Naive thymus-derived CD4-positive, alpha-beta T cell (primary cell): Measurements from ENCODE around the gene SUN3. TPM values are rescaled to one million over a fixed set of nuclear protein-coding genes. Genes with fewer than 3 reads are reported as not detected.
"Not testable (repeated sequence)": the region's sequence is repeated elsewhere in the genome, so short reads cannot be mapped to it uniquely, and the experiment has no call there.

Experiments used
- ATAC-seq: fragments of 150-1000 bp; cut with Tn5 transposase; 2 replicates; pipeline ENCODE4 v1.10.0; 2021; ENCODE audit warnings: mild to moderate bottlenecking, moderate library complexity
- CTCF ChIA-PET: fragments of 350-600 bp; sonication (Branson Sonifier 250); formaldehyde crosslinking; loops from one replicate; lab custom pipeline; 2021; ENCODE audit warnings: antibody characterized with exemption; lab: Charles Lee
- POLR2A ChIA-PET: fragments of 350-600 bp; sonication (Branson Sonifier 250); formaldehyde crosslinking; loops from one replicate; lab custom pipeline; 2021; ENCODE audit warnings: antibody characterized with exemption, inconsistent platforms; lab: Charles Lee
- DNase-seq, 9 donors: peaks; one replicate each; pipeline versions ENCODE4 v3.0.0 to v3.0.0-alpha.2; 2020 to 2022; ENCODE audit warnings: mixed read lengths in 1 of 9
- H3K27ac ChIP-seq: one replicate; pipeline ENCODE4 v1.7.0; 2013; ENCODE audit warnings: mild to moderate bottlenecking, low read depth, low read length, moderate library complexity
- H3K27me3 ChIP-seq, 2 donors: one replicate each; pipeline ENCODE4 v1.7.0; 2013; ENCODE audit warnings: low read length in 2 of 2, mild to moderate bottlenecking in 2 of 2, moderate library complexity in 2 of 2; ENCODE audit not compliant: control insufficient read depth in 2 of 2, insufficient read depth in 2 of 2
- H3K36me3 ChIP-seq, 3 experiments: 1 replicate in 2 of 3; 2 replicates in 1 of 3; pipeline ENCODE4 v1.7.0; 2013; ENCODE audit warnings: low read length in 3 of 3, mild to moderate bottlenecking in 3 of 3, moderate library complexity in 1 of 3; ENCODE audit not compliant: insufficient read depth in 3 of 3, control insufficient read depth in 2 of 3
- H3K4me1 ChIP-seq, 2 donors: one replicate each; pipeline ENCODE4 v1.7.0; 2013; ENCODE audit warnings: low read length in 2 of 2, mild to moderate bottlenecking in 2 of 2, moderate library complexity in 1 of 2; ENCODE audit not compliant: control insufficient read depth in 2 of 2, insufficient read depth in 2 of 2
- H3K4me3 ChIP-seq: 2 replicates; pipeline ENCODE4 v1.7.0; 2013; ENCODE audit warnings: mild to moderate bottlenecking, low read length
- H3K9me3 ChIP-seq, 3 experiments: 1 replicate in 2 of 3; 2 replicates in 1 of 3; pipeline ENCODE4 v1.7.0; 2013; ENCODE audit warnings: low read length in 3 of 3; ENCODE audit not compliant: control insufficient read depth in 2 of 3
- H3K27ac Mint-ChIP-seq, 9 donors: one replicate each; pipeline ENCODE4 v1.8.0; 2020 to 2022; ENCODE audit warnings: mixed read lengths in 9 of 9, mild to moderate bottlenecking in 8 of 9, moderate library complexity in 5 of 9, inconsistent platforms in 2 of 9
- H3K27me3 Mint-ChIP-seq, 5 donors: one replicate each; pipeline ENCODE4 v1.8.0; 2021 to 2022; ENCODE audit warnings: mixed read lengths in 5 of 5, mild to moderate bottlenecking in 1 of 5
- H3K36me3 Mint-ChIP-seq, 5 donors: one replicate each; pipeline ENCODE4 v1.8.0; 2020 to 2022; ENCODE audit warnings: mixed read lengths in 5 of 5, mild to moderate bottlenecking in 3 of 5, inconsistent platforms in 1 of 5
- H3K4me1 Mint-ChIP-seq, 7 donors: one replicate each; pipeline ENCODE4 v1.8.0; 2020 to 2022; ENCODE audit warnings: mixed read lengths in 7 of 7, mild to moderate bottlenecking in 3 of 7, inconsistent platforms in 1 of 7
- H3K4me3 Mint-ChIP-seq, 10 donors: one replicate each; pipeline ENCODE4 v1.8.0; 2020 to 2022; ENCODE audit warnings: mild to moderate bottlenecking in 10 of 10, mixed read lengths in 10 of 10, moderate library complexity in 6 of 10, inconsistent platforms in 2 of 10
- H3K9me3 Mint-ChIP-seq, 11 donors: one replicate each; pipeline ENCODE4 v1.8.0; 2020 to 2022; ENCODE audit warnings: mixed read lengths in 11 of 11, mild to moderate bottlenecking in 4 of 11, inconsistent platforms in 1 of 11, moderate library complexity in 1 of 11
- intact Hi-C, 2 donors: fragments of 100-400 bp; cut with micrococcal nuclease; formaldehyde crosslinking; loops; one replicate each; pipeline ENCODE4 v1.15.1; 2023
- polyA plus RNA-seq, 2 donors: library from polyadenylated mRNA; unstranded; fragments of 300-500 nt; fragmentation: Illumina TruSeq; gene quantifications; one replicate each; pipeline ENCODE4 v1.2.3, GENCODE V29; 2021
- total RNA-seq, 6 experiments: library from RNA in 5 of 6; stranded (reverse) in 5 of 6; gene quantifications; 1 replicate in 5 of 6; 2 replicates in 1 of 6; pipeline ENCODE4 v1.2.3 and lab custom pipeline; 2021 to 2026

SUN3 gene
- total and polyA plus RNA-seq, 7 experiments from 2014 or later: 0.53 to 2.7 (median 1.2) TPM; not detected in 3

DNA sequence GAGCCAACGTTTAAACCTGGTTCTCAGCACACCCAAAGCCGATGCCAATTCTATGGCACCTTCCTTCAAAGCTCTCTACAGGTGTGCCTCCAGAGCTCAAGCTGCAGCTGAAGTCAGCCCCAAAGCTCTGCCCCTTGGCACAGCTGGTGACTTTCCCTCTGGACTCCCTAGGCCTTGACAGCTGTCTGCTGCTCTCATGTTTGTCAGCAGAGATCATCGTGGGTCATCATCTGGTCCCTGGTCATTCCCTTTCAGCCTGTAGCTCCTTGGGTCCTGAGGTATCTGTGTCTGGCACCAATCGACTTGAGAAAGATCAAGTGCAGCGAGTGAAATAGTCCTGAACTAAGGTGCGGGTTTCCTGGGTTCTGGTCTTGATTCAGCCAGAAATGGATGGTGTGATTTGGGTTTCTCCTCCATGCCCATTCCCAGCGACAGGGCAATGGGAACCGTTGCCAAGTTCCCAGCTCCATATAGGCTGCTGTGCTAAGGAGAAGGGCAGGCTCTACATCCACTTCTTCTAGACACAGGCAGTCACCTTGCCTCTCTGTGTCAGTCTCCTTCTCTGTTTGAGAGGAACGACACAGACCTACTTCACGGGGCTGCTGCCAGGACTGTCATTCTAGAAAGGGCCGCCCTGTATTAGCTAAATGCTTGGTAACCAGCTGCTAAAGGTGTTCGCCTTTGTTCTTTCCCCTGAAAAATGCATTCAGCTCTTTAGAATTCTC lies 84.2 kb downstream of the SUN3 start:
- H3K27me3 Mint-ChIP-seq: no peaks in the 10 kb centered on the region
- no peaks in the 10 kb centered on the region for H3K27me3 ChIP-seq
- no peaks in the 10 kb centered on the region for H3K4me1 Mint-ChIP-seq
- intact Hi-C loops: loop anchor here (1.0 to 10.0 kb wide), 7 partner anchors 25 to 1260 kb away; no protein-coding TSS in a partner anchor
- no peaks in the 10 kb centered on the region for H3K9me3 Mint-ChIP-seq
- no peaks in the 10 kb centered on the region for H3K9me3 ChIP-seq
- no peak overlapping the region for H3K4me3 ChIP-seq
- ChIA-PET POLR2A (interaction anchor here (1.3 kb wide), 1 partner anchor 165 kb away, joined by 3 read pairs; no protein-coding TSS in a partner anchor), CTCF (interaction anchor here (0.6 to 4.2 kb wide), 9 partner anchors 27 to 1898 kb away, joined by 3 to 46 read pairs (median 3); no protein-coding TSS in a partner anchor)
- H3K36me3 ChIP-seq: no peaks in the 10 kb centered on the region
- H3K4me3 Mint-ChIP-seq: no peak overlapping the region
- H3K27ac ChIP-seq: no peak overlapping the region
- ATAC-seq (no peak), DNase-seq (no peak)
- no peaks in the 10 kb centered on the region for H3K4me1 ChIP-seq
- no peaks in the 10 kb centered on the region for H3K36me3 Mint-ChIP-seq
- no peak overlapping the region for H3K27ac Mint-ChIP-seq

DNA sequence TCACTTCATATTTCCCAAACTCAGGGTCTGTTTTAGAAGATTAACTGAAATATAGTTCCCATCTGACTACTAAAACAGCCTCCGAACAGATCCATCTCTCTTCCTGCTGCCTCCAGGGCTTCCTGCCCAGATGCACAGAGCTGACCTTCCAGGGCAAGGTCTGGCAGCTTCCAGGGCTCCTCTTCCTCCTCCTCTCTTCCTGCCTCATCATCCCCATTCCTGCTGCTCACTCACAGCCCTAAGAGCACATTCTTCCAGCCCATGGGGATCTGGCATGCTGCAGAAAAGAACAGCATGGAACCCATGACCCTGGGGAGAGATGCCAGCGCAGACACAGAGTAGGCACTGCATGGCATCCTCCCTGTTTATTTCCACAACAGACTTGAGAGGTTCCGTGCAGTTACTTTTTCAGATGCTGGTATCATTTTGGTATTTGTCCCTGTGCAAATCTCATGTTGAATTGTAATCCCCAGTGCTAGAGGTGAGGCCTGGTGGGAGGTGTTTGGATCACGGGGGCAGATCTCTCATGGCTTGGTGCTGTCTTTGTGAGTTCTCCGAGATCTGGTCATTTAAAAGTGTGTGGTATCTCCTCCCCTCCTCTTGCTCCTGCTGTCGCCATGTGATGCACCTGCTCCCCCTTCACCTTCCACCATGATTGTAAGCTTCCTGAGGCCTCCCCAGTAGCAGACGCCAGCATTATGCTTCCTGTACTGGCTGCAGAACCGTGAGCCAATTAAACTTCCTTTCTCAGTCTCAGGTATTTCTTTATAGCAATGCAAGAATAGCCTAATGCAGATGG lies 85.0 kb downstream of the SUN3 start:
- H3K9me3 Mint-ChIP-seq: no peaks in the 10 kb centered on the region
- CTCF ChIA-PET: interaction anchor here (0.5 to 4.2 kb wide), 6 partner anchors 21 to 211 kb away, joined by 3 to 46 read pairs (median 4); no protein-coding TSS in a partner anchor
- H3K36me3 Mint-ChIP-seq: no peaks in the 10 kb centered on the region
- no peak overlapping the region for H3K27ac Mint-ChIP-seq
- H3K4me3 ChIP-seq: no peak overlapping the region
- H3K4me3 Mint-ChIP-seq: no peak overlapping the region
- DNase-seq (no peak), ATAC-seq (no peak)
- intact Hi-C loops: loop anchor here (10.0 kb wide), 3 partner anchors 771 to 1261 kb away; no protein-coding TSS in a partner anchor
- no peaks in the 10 kb centered on the region for H3K27me3 Mint-ChIP-seq
- no peaks in the 10 kb centered on the region for H3K4me1 Mint-ChIP-seq
- no peaks in the 10 kb centered on the region for H3K27me3 ChIP-seq
- H3K4me1 ChIP-seq: no peaks in the 10 kb centered on the region
- H3K9me3 ChIP-seq: no peaks in the 10 kb centered on the region
- POLR2A ChIA-PET: no interaction called here
- no peak overlapping the region for H3K27ac ChIP-seq
- no peaks in the 10 kb centered on the region for H3K36me3 ChIP-seq

DNA sequence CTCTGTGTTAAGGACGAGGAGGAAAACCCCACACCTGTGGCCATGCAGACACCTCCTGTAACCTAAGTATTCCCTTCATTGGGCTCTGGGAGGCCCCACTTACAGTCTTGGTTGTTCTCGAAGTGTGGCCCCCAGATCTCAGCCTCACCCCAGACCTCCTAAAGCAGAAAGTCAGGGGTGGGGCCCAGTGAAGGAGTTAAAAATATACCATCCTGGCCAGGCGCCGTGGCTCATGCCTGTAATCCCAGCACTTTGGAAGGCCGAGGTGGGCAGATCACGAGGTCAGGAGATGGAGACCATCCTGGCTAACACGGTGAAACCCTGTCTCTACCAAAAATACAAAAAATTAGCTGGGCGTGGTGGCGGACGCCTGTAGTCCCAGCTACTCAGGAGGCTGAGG lies 86.3 kb downstream of the SUN3 start:
- intact Hi-C loops: loop anchor here (10.0 kb wide), 3 partner anchors 772 to 1262 kb away; no protein-coding TSS in a partner anchor
- H3K36me3 ChIP-seq, H3K4me3 ChIP-seq, H3K36me3 Mint-ChIP-seq, H3K4me1 ChIP-seq, H3K27me3 ChIP-seq, H3K9me3 ChIP-seq, H3K4me1 Mint-ChIP-seq, H3K9me3 Mint-ChIP-seq, H3K27ac Mint-ChIP-seq, H3K27me3 Mint-ChIP-seq, H3K27ac ChIP-seq, DNase-seq, POLR2A ChIA-PET, ATAC-seq, H3K4me3 Mint-ChIP-seq: not testable (repeated sequence)
- CTCF ChIA-PET: interaction anchor here (4.2 kb wide), 1 partner anchor 167 kb away, joined by 46 read pairs; no protein-coding TSS in a partner anchor

DNA sequence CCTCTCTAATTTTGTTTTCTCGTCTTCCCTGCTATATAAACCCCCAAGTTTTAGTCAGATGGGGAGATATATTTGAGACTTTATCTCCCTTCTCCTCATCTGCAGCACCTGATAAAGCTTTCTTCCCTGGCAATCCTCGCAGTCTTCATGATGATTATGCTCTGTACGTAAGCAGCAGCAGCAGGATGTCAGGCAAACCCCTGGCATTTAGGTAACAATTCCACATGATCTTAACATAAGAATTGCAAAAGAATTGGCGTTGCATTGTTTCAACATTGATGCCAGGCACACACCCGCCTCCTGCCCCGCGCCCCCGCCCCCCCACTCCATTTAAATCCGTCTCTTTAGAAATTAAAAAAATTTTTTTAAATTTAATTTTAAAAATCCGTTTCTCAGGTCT lies 86.8 kb downstream of the SUN3 start:
- H3K9me3 ChIP-seq: no peaks in the 10 kb centered on the region
- H3K4me1 ChIP-seq: no peaks in the 10 kb centered on the region
- H3K27ac Mint-ChIP-seq: no peak overlapping the region
- H3K36me3 Mint-ChIP-seq: no peaks in the 10 kb centered on the region
- H3K27ac ChIP-seq: no peak overlapping the region
- H3K36me3 ChIP-seq: no peaks in the 10 kb centered on the region
- H3K4me3 Mint-ChIP-seq: no peak overlapping the region
- H3K27me3 Mint-ChIP-seq: no peaks in the 10 kb centered on the region
- DNase-seq: no peak
- peaks cover 0 to 10% (median 0%) of the 10 kb centered on the region in 7 donors for H3K4me1 Mint-ChIP-seq
- ChIA-PET CTCF (no interaction called here), POLR2A (no interaction called here)
- no peak for ATAC-seq
- H3K4me3 ChIP-seq: no peak overlapping the region
- H3K27me3 ChIP-seq: no peaks in the 10 kb centered on the region
- no peaks in the 10 kb centered on the region for H3K9me3 Mint-ChIP-seq
- intact Hi-C loops: loop anchor here (10.0 kb wide), 3 partner anchors 773 to 1263 kb away; no protein-coding TSS in a partner anchor

DNA sequence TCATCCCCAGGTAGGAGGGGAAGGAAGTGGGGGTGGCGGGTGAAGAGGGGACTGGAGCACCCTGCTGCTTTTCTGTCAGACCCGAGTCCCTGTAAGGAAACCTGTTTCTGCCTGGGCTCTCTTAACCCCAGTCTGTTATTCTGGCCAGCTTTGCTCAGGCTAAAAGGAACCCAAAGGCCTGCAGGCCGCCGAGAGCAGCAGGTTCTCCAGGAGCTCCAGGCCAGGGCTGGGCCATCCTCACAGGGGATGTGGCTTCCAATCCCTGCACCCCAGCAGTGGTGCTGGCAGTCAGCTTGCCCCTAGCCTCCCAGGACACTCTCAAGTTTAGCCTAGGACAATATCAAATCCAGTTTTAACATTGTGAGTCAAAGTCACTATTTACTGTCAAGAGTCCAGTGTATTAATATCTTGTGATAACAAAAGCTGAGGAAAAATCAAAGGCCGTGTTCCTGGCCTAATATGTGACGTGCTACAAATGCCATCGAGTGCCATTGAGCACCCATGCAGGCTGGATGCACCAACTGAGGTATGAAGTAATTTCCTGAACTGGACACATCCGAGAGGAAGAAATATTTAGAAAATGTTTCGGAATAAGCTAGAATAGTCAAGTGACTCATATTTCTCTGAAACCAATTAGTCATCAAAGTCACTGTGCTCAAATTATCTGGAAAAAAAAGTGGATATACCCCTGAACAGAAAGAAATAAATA lies 87.6 kb downstream of the SUN3 start:
- Mint-ChIP-seq H3K4me3 (no peak overlapping the region), H3K4me1 (peaks cover 0 to 10% (median 0%) of the 10 kb centered on the region in 7 donors), H3K27ac (no peak overlapping the region), H3K27me3 (no peaks in the 10 kb centered on the region), H3K9me3 (no peaks in the 10 kb centered on the region), H3K36me3 (no peaks in the 10 kb centered on the region)
- DNase-seq: no peak
- peak; percentile 62 for ATAC-seq
- intact Hi-C loops: loop anchor here (10.0 kb wide), 3 partner anchors 774 to 1264 kb away; no protein-coding TSS in a partner anchor
- Histone ChIP-seq H3K27me3 (no peaks in the 10 kb centered on the region), H3K36me3 (no peaks in the 10 kb centered on the region), H3K4me3 (no peak overlapping the region), H3K9me3 (no peaks in the 10 kb centered on the region), H3K27ac (no peak overlapping the region), H3K4me1 (no peaks in the 10 kb centered on the region)
- ChIA-PET POLR2A (no interaction called here), CTCF (no interaction called here)
